ENCODE measurements around the gene TXNDC12.

GRCh38 chr1:52033190-52034049 is 21.6 kb downstream of the TXNDC12 start, which contains the start of gene KTI12:
- no peak for TF ChIP-seq CTCF (IDR thresholded peaks at IDR 0.05)
- TF ChIP-seq SMAD4 (CRISPR knock-in tag; IDR thresholded peaks at IDR 0.05): no peak
- no peak for TF ChIP-seq PRDM15 (CRISPR knock-in tag; IDR thresholded peaks at IDR 0.05)
- no peak; the same call in 1 of the 2 replicates for TF ChIP-seq JUN (CRISPR knock-in tag; IDR thresholded peaks at IDR 0.05)
- 0 out of 2 replicates have a peak, but pooled peaks have one; percentile 27 for TF ChIP-seq SP1 (CRISPR knock-in tag; conservative IDR thresholded peaks at IDR 0.05)
- peak; percentile 87 for TF ChIP-seq ZNF416 (CRISPR knock-in tag; IDR thresholded peaks at IDR 0.05)

Data from WTC11 (cell line).